Activated naive CD4-positive, alpha-beta T cell treated with anti-CD3 and anti-CD28 coated beads, Interleukin-2, amount 10 ng/mL, durations not matched to agents 7 days and 5 days (primary cell): ENCODE data around the gene RIIAD1.

Experiments
- CTCF ChIA-PET: fragments of 350-600 bp; sonication (Branson Sonifier 250); formaldehyde crosslinking; loops from one replicate; lab custom pipeline; 2021; ENCODE audit warnings: antibody characterized with exemption; lab: Charles Lee
- DNase-seq: peaks from one replicate; pipeline ENCODE4 v3.0.0-alpha.2; 2020
- H3K27ac Mint-ChIP-seq: one replicate; pipeline ENCODE4 v1.8.0; 2021; ENCODE audit warnings: mild to moderate bottlenecking, moderate library complexity, mixed read lengths
- H3K27me3 Mint-ChIP-seq: one replicate; pipeline ENCODE4 v1.8.0; 2021; ENCODE audit warnings: mild to moderate bottlenecking, mixed read lengths
- H3K36me3 Mint-ChIP-seq: one replicate; pipeline ENCODE4 v1.8.0; 2021; ENCODE audit warnings: mixed read lengths
- H3K4me1 Mint-ChIP-seq: one replicate; pipeline ENCODE4 v1.8.0; 2021; ENCODE audit warnings: mixed read lengths
- H3K4me3 Mint-ChIP-seq: one replicate; pipeline ENCODE4 v1.8.0; 2021; ENCODE audit warnings: mild to moderate bottlenecking, moderate library complexity, mixed read lengths
- H3K9me3 Mint-ChIP-seq: one replicate; pipeline ENCODE4 v1.8.0; 2021; ENCODE audit warnings: mixed read lengths

The RIIAD1 gene

GRCh38 chr1:151773702-151774101 lies 52.4 kb downstream of the RIIAD1 start:
- peaks cover under 1% of the 10 kb centered on the region for H3K4me1 Mint-ChIP-seq
- H3K27ac Mint-ChIP-seq = no peak overlapping the region
- H3K27me3 Mint-ChIP-seq = no peaks in the 10 kb centered on the region
- no peaks in the 10 kb centered on the region for H3K9me3 Mint-ChIP-seq
- H3K4me3 Mint-ChIP-seq = no peak overlapping the region
- DNase-seq = no peak
- peaks cover 6% of the 10 kb centered on the region for H3K36me3 Mint-ChIP-seq
- CTCF ChIA-PET = no interaction called here

GRCh38 chr1:151774256-151774922 lies 53.1 kb downstream of the RIIAD1 start:
- Mint-ChIP-seq H3K36me3 (peaks cover 6% of the 10 kb centered on the region), H3K4me3 (no peak overlapping the region), H3K4me1 (no peaks in the 10 kb centered on the region), H3K27ac (no peak overlapping the region), H3K9me3 (no peaks in the 10 kb centered on the region), H3K27me3 (no peaks in the 10 kb centered on the region)
- no peak for DNase-seq
- CTCF ChIA-PET = no interaction called here

GRCh38 chr1:151775894-151776664 lies 54.8 kb downstream of the RIIAD1 start:
- H3K27ac Mint-ChIP-seq = no peak overlapping the region
- CTCF ChIA-PET = no interaction called here
- no peaks in the 10 kb centered on the region for H3K9me3 Mint-ChIP-seq
- no peaks in the 10 kb centered on the region for H3K27me3 Mint-ChIP-seq
- H3K36me3 Mint-ChIP-seq = peaks cover 6% of the 10 kb centered on the region
- no peak overlapping the region for H3K4me3 Mint-ChIP-seq
- no peak for DNase-seq
- H3K4me1 Mint-ChIP-seq = no peaks in the 10 kb centered on the region

- CTCF ChIA-PET = no interaction called here
- Mint-ChIP-seq H3K4me3 (no peak overlapping the region), H3K9me3 (no peaks in the 10 kb centered on the region), H3K27me3 (no peaks in the 10 kb centered on the region), H3K36me3 (peaks cover 10% of the 10 kb centered on the region), H3K4me1 (no peaks in the 10 kb centered on the region), H3K27ac (no peak overlapping the region)
- no peak for DNase-seq
These were observed 55.3 kb downstream of the RIIAD1 start for GRCh38 chr1:151776665-151777062.

- H3K27me3 Mint-ChIP-seq = no peaks in the 10 kb centered on the region
- peaks cover 10% of the 10 kb centered on the region for H3K36me3 Mint-ChIP-seq
- CTCF ChIA-PET = no interaction called here
- DNase-seq = no peak
- no peak overlapping the region for H3K27ac Mint-ChIP-seq
- no peaks in the 10 kb centered on the region for H3K9me3 Mint-ChIP-seq
- no peak overlapping the region for H3K4me3 Mint-ChIP-seq
- H3K4me1 Mint-ChIP-seq = no peaks in the 10 kb centered on the region
These were observed 56.0 kb downstream of the RIIAD1 start for GRCh38 chr1:151777317-151777716.
